ENCODE results near the gene RPL39L. TPM values are rescaled to one million over a fixed set of nuclear protein-coding genes. Genes with fewer than 3 reads are reported as not detected.

The RPL39L gene
- total RNA-seq, 1 experiment from 2014 or later = 37.7 TPM

- intact Hi-C loops (cut with micrococcal nuclease; ENCODE audit: unreplicated experiment) = no loop called here
- ChIA-PET CTCF (no interaction called here), POLR2A (no interaction called here)
- in situ Hi-C loops (cut with HindIII; ENCODE audit: low pct_unique_long_range_greater_than_20kb, low sequenced_read_pairs) = no loop called here
- H3K4me1 ChIP-seq (ENCODE audit: control insufficient read depth, insufficient read depth, low read length) = no peaks in the 10 kb centered on the region
- BruUV-seq (replicated peaks) = no TSS peak
- DNase-seq (ENCODE audit: low read depth, low spot score) (no peak), ATAC-seq (no peak)
- H3K4me3 ChIP-seq (ENCODE audit: low read depth in 2 of 2, low read length in 2 of 2) = no peak overlapping the region
- no peaks in the 10 kb centered on the region for H3K27me3 ChIP-seq (ENCODE audit: control insufficient read depth, insufficient read depth, low read length)
- H3K36me3 ChIP-seq (ENCODE audit: control insufficient read depth, insufficient read depth, low read length) = no peaks in the 10 kb centered on the region
- TF ChIP-seq SIN3A (IDR thresholded peaks at IDR 0.05; ENCODE audit: borderline replicate concordance, insufficient read depth, low read depth, low read length) = no peak
- no peak overlapping the region for H3K27ac ChIP-seq (ENCODE audit: low read length)
- H3K9me3 ChIP-seq (ENCODE audit: control insufficient read depth, insufficient read depth, low read depth, low read length) = no peaks in the 10 kb centered on the region; the same call in 1 of the 2 replicates
Observed at GRCh38 chr3:187132666-187133065, 6.6 kb downstream of the RPL39L start.

- ATAC-seq (no peak), DNase-seq (ENCODE audit: low read depth, low spot score) (no peak)
- no peak overlapping the region for H3K27ac ChIP-seq (ENCODE audit: low read length)
- ChIA-PET CTCF (interaction anchor here (1.1 kb wide), 1 partner anchor 8 kb away, joined by 4 read pairs; no protein-coding TSS in a partner anchor), POLR2A (no interaction called here)
- no TSS peak for BruUV-seq (replicated peaks)
- TF ChIP-seq POLR2AphosphoS5 (IDR thresholded peaks at IDR 0.05; ENCODE audit: low read depth, low read length) (no peak), CTCF (IDR thresholded peaks at IDR 0.05) (no peak), SIN3A (IDR thresholded peaks at IDR 0.05; ENCODE audit: borderline replicate concordance, insufficient read depth, low read depth, low read length) (no peak), TCF7L2 (IDR thresholded peaks at IDR 0.05; ENCODE audit: low read depth, low read length) (no peak), REST (IDR thresholded peaks at IDR 0.05; ENCODE audit: insufficient read depth in 1 of 2, low read depth in 2 of 2, low read length in 1 of 2) (no peak)
- no peak overlapping the region for H3K4me3 ChIP-seq (ENCODE audit: low read depth in 2 of 2, low read length in 2 of 2)
- no peaks in the 10 kb centered on the region for H3K4me1 ChIP-seq (ENCODE audit: control insufficient read depth, insufficient read depth, low read length)
- in situ Hi-C loops (cut with HindIII; ENCODE audit: low pct_unique_long_range_greater_than_20kb, low sequenced_read_pairs) = no loop called here
- H3K9me3 ChIP-seq (ENCODE audit: control insufficient read depth, insufficient read depth, low read depth, low read length) = no peaks in the 10 kb centered on the region; the same call in 1 of the 2 replicates
- intact Hi-C loops (cut with micrococcal nuclease; ENCODE audit: unreplicated experiment) = no loop called here
- no peaks in the 10 kb centered on the region for H3K27me3 ChIP-seq (ENCODE audit: control insufficient read depth, insufficient read depth, low read length)
- no peaks in the 10 kb centered on the region for H3K36me3 ChIP-seq (ENCODE audit: control insufficient read depth, insufficient read depth, low read length)
Observed at GRCh38 chr3:187131981-187132380, 7.3 kb downstream of the RPL39L start.

- no peak for ATAC-seq
- H3K4me3 ChIP-seq (ENCODE audit: low read depth in 2 of 2, low read length in 2 of 2) = no peak overlapping the region
Observed at GRCh38 chr3:187130346-187131066, 8.8 kb downstream of the RPL39L start.

More at GRCh38 chr3:187130346-187131066, 8.8 kb downstream of the RPL39L start:
- no TSS peak for BruUV-seq (replicated peaks)
- DNase-seq (ENCODE audit: low read depth, low spot score) = no peak
- Histone ChIP-seq H3K4me1 (ENCODE audit: control insufficient read depth, insufficient read depth, low read length) (no peaks in the 10 kb centered on the region), H3K9me3 (ENCODE audit: control insufficient read depth, insufficient read depth, low read depth, low read length) (no peaks in the 10 kb centered on the region; the same call in 1 of the 2 replicates), H3K27me3 (ENCODE audit: control insufficient read depth, insufficient read depth, low read length) (no peaks in the 10 kb centered on the region), H3K27ac (ENCODE audit: low read length) (no peak overlapping the region), H3K36me3 (ENCODE audit: control insufficient read depth, insufficient read depth, low read length) (no peaks in the 10 kb centered on the region)
- TF ChIP-seq REST (IDR thresholded peaks at IDR 0.05; ENCODE audit: insufficient read depth in 1 of 2, low read depth in 2 of 2, low read length in 1 of 2) (no peak), SIN3A (IDR thresholded peaks at IDR 0.05; ENCODE audit: borderline replicate concordance, insufficient read depth, low read depth, low read length) (no peak), POLR2AphosphoS5 (IDR thresholded peaks at IDR 0.05; ENCODE audit: low read depth, low read length) (no peak), TCF7L2 (IDR thresholded peaks at IDR 0.05; ENCODE audit: low read depth, low read length) (no peak), CTCF (IDR thresholded peaks at IDR 0.05) (no peak)
- ChIA-PET POLR2A (no interaction called here), CTCF (interaction anchor here (0.6 kb wide), 1 partner anchor 309 kb away, joined by 8 read pairs; no protein-coding TSS in a partner anchor)
- in situ Hi-C loops (cut with HindIII; ENCODE audit: low pct_unique_long_range_greater_than_20kb, low sequenced_read_pairs) (no loop called here), intact Hi-C loops (cut with micrococcal nuclease; ENCODE audit: unreplicated experiment) (no loop called here)

Data from Panc1 (cell line).